Prostate gland (tissue), 2 donors: Measurements from ENCODE around the gene SPATA31D3. TPM values are rescaled to one million over a fixed set of nuclear protein-coding genes. Genes with fewer than 3 reads are reported as not detected.

ENCODE experiments used
- DNase-seq: peaks from one replicate; pipeline ENCODE4 v3.0.0-alpha.2; 2019; ENCODE audit warnings: low spot score
- H3K27ac ChIP-seq, 2 donors: fragments of 200-600 bp; sonication (generic); 2 replicates each; pipeline ENCODE4 v1.5.1; 2017 to 2019
- H3K27me3 ChIP-seq: fragments of 200-600 bp; sonication (generic); replicated peaks from 2 replicates; pipeline ENCODE4 v1.5.1; 2019; ENCODE audit not compliant: insufficient read depth
- H3K36me3 ChIP-seq, 2 donors: fragments of 200-600 bp; sonication (generic); 1 replicate in 1 of 2; 2 replicates in 1 of 2; pipeline versions ENCODE4 v1.5.1 to v1.8.1; 2017 to 2019
- H3K4me1 ChIP-seq: fragments of 200-600 bp; sonication (generic); replicated peaks from 2 replicates; pipeline ENCODE4 v1.5.1; 2019
- H3K4me3 ChIP-seq, 2 donors: fragments of 200-600 bp; sonication (generic); 2 replicates each; pipeline ENCODE4 v1.5.1; 2017 to 2019
- H3K9me3 ChIP-seq: fragments of 200-600 bp; sonication (generic); 2 replicates; pipeline ENCODE4 v1.5.1; 2017
- CTCF ChIP-seq, 4 experiments: fragments of 200-600 bp in 2 of 4; fragments of 450-650 bp in 2 of 4; sonication (generic) in 2 of 4; IDR thresholded peaks; 1 replicate in 3 of 4; 2 replicates in 1 of 4; pipeline ENCODE4 v1.5.1; 2016 to 2019; ENCODE audit warnings: antibody characterized with exemption in 4 of 4, mild to moderate bottlenecking in 2 of 4, moderate library complexity in 2 of 4
- POLR2A ChIP-seq: fragments of 450-650 bp; IDR thresholded peaks from one replicate; pipeline ENCODE4 v1.6.1; 2016; ENCODE audit warnings: antibody characterized with exemption, mild to moderate bottlenecking
- POLR2AphosphoS5 ChIP-seq: sonication (generic); formaldehyde crosslinking; IDR thresholded peaks from one replicate; pipeline ENCODE4 v1.6.1; 2017; ENCODE audit warnings: antibody characterized with exemption
- WGBS: methylation state at CpG from one replicate; pipeline ENCODE4 v1.1.5; 2018; 5-methylcytosine and 5-hydroxymethylcytosine counted together
- intact Hi-C: fragments of 100-400 bp; cut with DNase I; formaldehyde crosslinking; loops from one replicate; pipeline ENCODE4 v1.14.2; 2022
- total RNA-seq, 2 donors: library from RNA; depleted of rRNA; stranded (reverse); fragments of >200 nt; gene quantifications; one replicate each; pipeline ENCODE4 v1.1.0, GENCODE V29; 2016

SPATA31D3 gene
- total RNA-seq, 2 donors from 2014 or later: not detected

GRCh38 chr9:81968026-81968425 lies 24.7 kb downstream of the SPATA31D3 start:
- Histone ChIP-seq H3K27ac (no peak overlapping the region), H3K4me3 (no peak overlapping the region), H3K9me3 (no peaks in the 10 kb centered on the region), H3K36me3 (no peaks in the 10 kb centered on the region), H3K27me3 (no peaks in the 10 kb centered on the region), H3K4me1 (no peaks in the 10 kb centered on the region)
- no peak for TF ChIP-seq CTCF (IDR thresholded peaks at IDR 0.05)
- no peak for TF ChIP-seq POLR2AphosphoS5
- TF ChIP-seq POLR2A: no peak
- intact Hi-C loops: no loop called here
- 93% methylated on average over 3 of the region's 3 CpGs for WGBS
- no peak for DNase-seq

GRCh38 chr9:81969971-81970370 lies 26.7 kb downstream of the SPATA31D3 start:
- no peak for TF ChIP-seq POLR2AphosphoS5
- no peak for TF ChIP-seq CTCF (IDR thresholded peaks at IDR 0.05)
- no peak for TF ChIP-seq POLR2A
- DNase-seq: no peak
- Histone ChIP-seq H3K9me3 (no peaks in the 10 kb centered on the region), H3K4me1 (no peaks in the 10 kb centered on the region), H3K27me3 (no peaks in the 10 kb centered on the region), H3K4me3 (no peak overlapping the region), H3K27ac (no peak overlapping the region), H3K36me3 (no peaks in the 10 kb centered on the region)
- intact Hi-C loops: no loop called here

- no peaks in the 10 kb centered on the region for H3K4me1 ChIP-seq
- H3K36me3 ChIP-seq: no peaks in the 10 kb centered on the region
- H3K27me3 ChIP-seq: no peaks in the 10 kb centered on the region
- TF ChIP-seq POLR2A: no peak
- TF ChIP-seq POLR2AphosphoS5: no peak
- no peak for TF ChIP-seq CTCF (IDR thresholded peaks at IDR 0.05)
- H3K27ac ChIP-seq: no peak overlapping the region
- DNase-seq: no peak
- intact Hi-C loops: no loop called here
- no peak overlapping the region for H3K4me3 ChIP-seq
- no peaks in the 10 kb centered on the region for H3K9me3 ChIP-seq
Observed at GRCh38 chr9:81971727-81972126, 28.4 kb downstream of the SPATA31D3 start.

GRCh38 chr9:81974764-81975163 lies 31.5 kb downstream of the SPATA31D3 start:
- no peak overlapping the region for H3K27ac ChIP-seq
- no peak overlapping the region for H3K4me3 ChIP-seq
- no peaks in the 10 kb centered on the region for H3K9me3 ChIP-seq
- no peaks in the 10 kb centered on the region for H3K4me1 ChIP-seq
- DNase-seq: no peak
- TF ChIP-seq POLR2A: no peak
- TF ChIP-seq CTCF (IDR thresholded peaks at IDR 0.05): no peak
- TF ChIP-seq POLR2AphosphoS5: no peak
- H3K27me3 ChIP-seq: no peaks in the 10 kb centered on the region
- 94% methylated on average over 5 of the region's 5 CpGs for WGBS
- H3K36me3 ChIP-seq: no peaks in the 10 kb centered on the region
- intact Hi-C loops: no loop called here

GRCh38 chr9:81976351-81976750 lies 33.1 kb downstream of the SPATA31D3 start:
- no peak overlapping the region for H3K27ac ChIP-seq

More at GRCh38 chr9:81976351-81976750, 33.1 kb downstream of the SPATA31D3 start:
- TF ChIP-seq POLR2A: no peak
- TF ChIP-seq CTCF (IDR thresholded peaks at IDR 0.05): no peak
- TF ChIP-seq POLR2AphosphoS5: no peak
- no peaks in the 10 kb centered on the region for H3K36me3 ChIP-seq
- no peaks in the 10 kb centered on the region for H3K9me3 ChIP-seq
- H3K4me1 ChIP-seq: no peaks in the 10 kb centered on the region
- no peaks in the 10 kb centered on the region for H3K27me3 ChIP-seq
- intact Hi-C loops: no loop called here
- 96% methylated on average over 11 of the region's 11 CpGs for WGBS
- no peak overlapping the region for H3K4me3 ChIP-seq
- no peak for DNase-seq
